Tibial nerve (tissue), 3 donors: Measurements from ENCODE around the gene BTRC.

Experiments used
- POLR2A ChIP-seq, 2 donors: fragments of 450-650 bp; IDR thresholded peaks; one replicate each; pipeline ENCODE4 v1.6.1; 2017; ENCODE audit warnings: antibody characterized with exemption in 2 of 2, mild to moderate bottlenecking in 2 of 2, moderate library complexity in 2 of 2
- TF ChIP-seq, protein P1 (sequence below), 5 experiments: fragments of 200-600 bp in 3 of 5; fragments of 450-650 bp in 2 of 5; sonication (generic) in 3 of 5; IDR thresholded peaks; one replicate each; pipeline ENCODE4 v1.5.1; 2016 to 2019; ENCODE audit warnings: antibody characterized with exemption in 5 of 5, mild to moderate bottlenecking in 3 of 5, moderate library complexity in 2 of 5

DNA sequence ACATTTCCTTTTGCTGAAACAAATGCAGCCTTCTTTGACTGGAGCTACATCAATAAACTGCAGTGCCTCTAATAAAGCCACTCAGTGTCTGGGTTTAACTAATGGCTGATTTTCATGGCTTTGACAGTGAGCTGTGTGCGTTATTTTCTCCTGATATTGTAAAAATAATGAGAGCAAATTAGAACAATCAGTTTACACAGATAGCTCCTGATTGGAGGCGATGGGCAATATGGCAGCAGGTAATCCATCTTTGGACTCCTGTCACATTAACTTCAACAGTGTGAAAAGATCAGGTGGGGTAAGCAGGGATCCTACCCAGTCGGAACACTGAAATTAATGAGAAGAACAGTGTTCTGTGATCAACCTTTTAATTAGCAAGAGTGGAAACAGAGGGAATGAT, 133.4 kb downstream of the BTRC start:
- TF ChIP-seq, protein P1, sequence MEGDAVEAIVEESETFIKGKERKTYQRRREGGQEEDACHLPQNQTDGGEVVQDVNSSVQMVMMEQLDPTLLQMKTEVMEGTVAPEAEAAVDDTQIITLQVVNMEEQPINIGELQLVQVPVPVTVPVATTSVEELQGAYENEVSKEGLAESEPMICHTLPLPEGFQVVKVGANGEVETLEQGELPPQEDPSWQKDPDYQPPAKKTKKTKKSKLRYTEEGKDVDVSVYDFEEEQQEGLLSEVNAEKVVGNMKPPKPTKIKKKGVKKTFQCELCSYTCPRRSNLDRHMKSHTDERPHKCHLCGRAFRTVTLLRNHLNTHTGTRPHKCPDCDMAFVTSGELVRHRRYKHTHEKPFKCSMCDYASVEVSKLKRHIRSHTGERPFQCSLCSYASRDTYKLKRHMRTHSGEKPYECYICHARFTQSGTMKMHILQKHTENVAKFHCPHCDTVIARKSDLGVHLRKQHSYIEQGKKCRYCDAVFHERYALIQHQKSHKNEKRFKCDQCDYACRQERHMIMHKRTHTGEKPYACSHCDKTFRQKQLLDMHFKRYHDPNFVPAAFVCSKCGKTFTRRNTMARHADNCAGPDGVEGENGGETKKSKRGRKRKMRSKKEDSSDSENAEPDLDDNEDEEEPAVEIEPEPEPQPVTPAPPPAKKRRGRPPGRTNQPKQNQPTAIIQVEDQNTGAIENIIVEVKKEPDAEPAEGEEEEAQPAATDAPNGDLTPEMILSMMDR (IDR thresholded peaks at IDR 0.05) = no peak
- TF ChIP-seq POLR2A (IDR thresholded peaks at IDR 0.05) = no peak
